ENCODE results near the gene DCAF17.

- TF ChIP-seq PRDM1 (tag by site-specific recombination; IDR thresholded peaks at IDR 0.05) (no peak), ZNF670 (tag by site-specific recombination; IDR thresholded peaks at IDR 0.05; ENCODE audit: low read depth) (no peak), ZNF18 (tag by site-specific recombination; IDR thresholded peaks at IDR 0.05) (no peak), CTCF (tag by site-specific recombination; IDR thresholded peaks at IDR 0.05) (no peak), GLI4 (tag by site-specific recombination; IDR thresholded peaks at IDR 0.05) (no peak), ZBTB17 (tag by site-specific recombination; IDR thresholded peaks at IDR 0.05) (no peak), MYNN (tag by site-specific recombination; IDR thresholded peaks at IDR 0.05; ENCODE audit: borderline replicate concordance) (no peak), REST (tag by site-specific recombination; IDR thresholded peaks at IDR 0.05) (no peak), ZBTB26 (tag by site-specific recombination; optimal IDR thresholded peaks at IDR 0.05) (no peak), ZNF311 (tag by site-specific recombination; IDR thresholded peaks at IDR 0.05; ENCODE audit: borderline replicate concordance) (no peak), ZNF214 (tag by site-specific recombination; IDR thresholded peaks at IDR 0.05; ENCODE audit: borderline replicate concordance) (no peak), EGR2 (tag by site-specific recombination; IDR thresholded peaks at IDR 0.05; ENCODE audit: low read depth) (no peak)
These were observed 26.4 kb upstream of the DCAF17 start for GRCh38 chr2:171407676-171408044.

Data from HEK293 (cell line).